ENCODE data around the gene NF1. TPM values are rescaled to one million over a fixed set of nuclear protein-coding genes. Genes with fewer than 3 reads are reported as not detected.
A peak's percentile ranks its signal among the peaks of the same experiment; 100 is the strongest.

Gene NF1
- polyA plus RNA-seq, 3 donors, result 1.2 to 7.4 (median 2.1) TPM

- peaks cover 24 to 28% of the 10 kb centered on the region in 2 donors for H3K36me3 Mint-ChIP-seq
- H3K27me3 Mint-ChIP-seq (ENCODE audit: low read depth in 3 of 3), result no peaks in the 10 kb centered on the region
- no peaks in the 10 kb centered on the region for H3K27me3 ChIP-seq (ENCODE audit: control insufficient read depth in 2 of 2, insufficient read depth in 2 of 2, low read length in 2 of 2)
- H3K79me2 ChIP-seq (ENCODE audit: insufficient read depth, low read length), result peaks cover 49% of the 10 kb centered on the region
- H3K27ac Mint-ChIP-seq, result peak overlapping the region in 1 of 7 donors; percentile 78
- H3K4me3 Mint-ChIP-seq, result no peak overlapping the region
- H3K4me1 ChIP-seq (ENCODE audit: control insufficient read depth in 1 of 2, insufficient read depth in 2 of 2, low read length in 2 of 2), result peaks cover 8 to 20% of the 10 kb centered on the region in 2 donors
- peaks cover 0 to 2% (median 0%) of the 10 kb centered on the region in 7 donors for H3K9me3 Mint-ChIP-seq
- peaks cover 10% of the 10 kb centered on the region for H3K4me1 Mint-ChIP-seq
- H4K20me1 ChIP-seq (ENCODE audit: insufficient read depth, low read length), result no peaks in the 10 kb centered on the region
- H2AFZ ChIP-seq (ENCODE audit: insufficient read depth, low read depth, low read length, poor library complexity, severe bottlenecking), result no peak overlapping the region
- H3K9me3 ChIP-seq (replicated peaks in 1 of 2; ENCODE audit: control insufficient read depth in 1 of 2, insufficient read depth in 1 of 2, low read length in 2 of 2), result no peaks in the 10 kb centered on the region
- H3K4me3 ChIP-seq (replicated peaks in 1 of 3; ENCODE audit: low read depth in 2 of 3, low read length in 3 of 3), result no peak overlapping the region
- no peak overlapping the region for H3K4me2 ChIP-seq (replicated peaks; ENCODE audit: extremely low read depth, low read length, poor library complexity, severe bottlenecking)
- no peak for TF ChIP-seq CTCF (IDR thresholded peaks at IDR 0.05)
- no peak for DNase-seq
- intact Hi-C loops (cut with micrococcal nuclease), result loop anchor here in 1 of 2 donors (10.0 kb wide), 1 partner anchor 49 kb away; no protein-coding TSS in a partner anchor
- H3K36me3 ChIP-seq (replicated peaks in 1 of 2; ENCODE audit: control insufficient read depth in 1 of 2, insufficient read depth in 2 of 2, low read length in 2 of 2), result peaks cover 0 to 18% of the 10 kb centered on the region in 2 donors
- no peak overlapping the region for H3K9ac ChIP-seq (ENCODE audit: insufficient read depth, low read length, poor library complexity, severe bottlenecking)
- H3K27ac ChIP-seq (ENCODE audit: low read depth in 1 of 2, low read length in 2 of 2), result no peak overlapping the region
Observed at GRCh38 chr17:31323551-31323950, 228.8 kb downstream of the NF1 start.

GRCh38 chr17:31327534-31328159 is 232.9 kb downstream of the NF1 start:
- no peak overlapping the region for H3K4me3 Mint-ChIP-seq
- intact Hi-C loops (cut with micrococcal nuclease), result loop anchor here in 1 of 2 donors (10.0 kb wide), 1 partner anchor 53 kb away; no protein-coding TSS in a partner anchor
- Histone ChIP-seq H3K4me3 (replicated peaks in 1 of 3; ENCODE audit: low read depth in 2 of 3, low read length in 3 of 3) (no peak overlapping the region), H3K27ac (ENCODE audit: low read depth in 1 of 2, low read length in 2 of 2) (no peak overlapping the region), H3K36me3 (replicated peaks in 1 of 2; ENCODE audit: control insufficient read depth in 1 of 2, insufficient read depth in 2 of 2, low read length in 2 of 2) (peaks cover 0 to 18% of the 10 kb centered on the region in 2 donors), H4K20me1 (ENCODE audit: insufficient read depth, low read length) (no peaks in the 10 kb centered on the region), H3K27me3 (ENCODE audit: control insufficient read depth in 2 of 2, insufficient read depth in 2 of 2, low read length in 2 of 2) (no peaks in the 10 kb centered on the region), H3K79me2 (ENCODE audit: insufficient read depth, low read length) (peaks cover 9% of the 10 kb centered on the region), H3K9me3 (replicated peaks in 1 of 2; ENCODE audit: control insufficient read depth in 1 of 2, insufficient read depth in 1 of 2, low read length in 2 of 2) (no peaks in the 10 kb centered on the region), H3K4me2 (replicated peaks; ENCODE audit: extremely low read depth, low read length, poor library complexity, severe bottlenecking) (no peak overlapping the region), H3K9ac (ENCODE audit: insufficient read depth, low read length, poor library complexity, severe bottlenecking) (no peak overlapping the region), H3K4me1 (ENCODE audit: control insufficient read depth in 1 of 2, insufficient read depth in 2 of 2, low read length in 2 of 2) (no peaks in the 10 kb centered on the region), H2AFZ (ENCODE audit: insufficient read depth, low read depth, low read length, poor library complexity, severe bottlenecking) (no peak overlapping the region)
- peaks cover 24 to 29% of the 10 kb centered on the region in 2 donors for H3K36me3 Mint-ChIP-seq
- TF ChIP-seq CTCF (IDR thresholded peaks at IDR 0.05), result no peak
- peaks cover 1% of the 10 kb centered on the region for H3K4me1 Mint-ChIP-seq
- H3K27me3 Mint-ChIP-seq (ENCODE audit: low read depth in 3 of 3), result no peaks in the 10 kb centered on the region
- 97% methylated on average over 7 of the region's 12 CpGs for WGBS (ENCODE audit: insufficient coverage)
- H3K9me3 Mint-ChIP-seq, result peaks cover 0 to 2% (median 0%) of the 10 kb centered on the region in 7 donors
- H3K27ac Mint-ChIP-seq, result no peak overlapping the region
- no peak for DNase-seq
